GM15510 (cell line): ENCODE measurements around the gene TFRC.

Source experiments
- POLR2A ChIP-seq: IDR thresholded peaks from 3 replicates; pipeline ENCODE4 v1.6.1; 2011; ENCODE audit warnings: borderline replicate concordance; ENCODE audit not compliant: insufficient read length; ENCODE audit errors: extremely low read depth

TFRC gene

GRCh38 chr3:196081834-196082618 is at the start of gene TFRC:
Gene TFRC (minus strand): TSS chr3:196082090. CDS start chr3:196077099, 4,991 bp downstream.
- peak; percentile 100 for TF ChIP-seq POLR2A

- TF ChIP-seq POLR2A: no peak
Observed at GRCh38 chr3:196128172-196128843, 46.4 kb upstream of the TFRC start.

- no peak for TF ChIP-seq POLR2A
Observed at GRCh38 chr3:196127308-196128040, 45.6 kb upstream of the TFRC start.

- no peak for TF ChIP-seq POLR2A
Observed at GRCh38 chr3:196124608-196125007, 42.7 kb upstream of the TFRC start.

- no peak for TF ChIP-seq POLR2A
Observed at GRCh38 chr3:196122688-196123046, 40.8 kb upstream of the TFRC start.

GRCh38 chr3:196122021-196122687 is 40.3 kb upstream of the TFRC start:
- TF ChIP-seq POLR2A: no peak

- no peak for TF ChIP-seq POLR2A
Observed at GRCh38 chr3:196121066-196121465, 39.2 kb upstream of the TFRC start.

- no peak for TF ChIP-seq POLR2A
Observed at GRCh38 chr3:196120291-196120951, 38.5 kb upstream of the TFRC start.

- TF ChIP-seq POLR2A: no peak
Observed at GRCh38 chr3:196117809-196118208, 35.9 kb upstream of the TFRC start.

- TF ChIP-seq POLR2A: no peak
Observed at GRCh38 chr3:196115678-196116083, 33.8 kb upstream of the TFRC start.

- no peak for TF ChIP-seq POLR2A
Observed at GRCh38 chr3:196111939-196112386, 30.1 kb upstream of the TFRC start.

- TF ChIP-seq POLR2A: no peak
Observed at GRCh38 chr3:196108075-196108743, 26.3 kb upstream of the TFRC start.

GRCh38 chr3:196097373-196098154 is 15.7 kb upstream of the TFRC start:
- TF ChIP-seq POLR2A: no peak
